ENCODE data around the gene MRPL10.

DNA sequence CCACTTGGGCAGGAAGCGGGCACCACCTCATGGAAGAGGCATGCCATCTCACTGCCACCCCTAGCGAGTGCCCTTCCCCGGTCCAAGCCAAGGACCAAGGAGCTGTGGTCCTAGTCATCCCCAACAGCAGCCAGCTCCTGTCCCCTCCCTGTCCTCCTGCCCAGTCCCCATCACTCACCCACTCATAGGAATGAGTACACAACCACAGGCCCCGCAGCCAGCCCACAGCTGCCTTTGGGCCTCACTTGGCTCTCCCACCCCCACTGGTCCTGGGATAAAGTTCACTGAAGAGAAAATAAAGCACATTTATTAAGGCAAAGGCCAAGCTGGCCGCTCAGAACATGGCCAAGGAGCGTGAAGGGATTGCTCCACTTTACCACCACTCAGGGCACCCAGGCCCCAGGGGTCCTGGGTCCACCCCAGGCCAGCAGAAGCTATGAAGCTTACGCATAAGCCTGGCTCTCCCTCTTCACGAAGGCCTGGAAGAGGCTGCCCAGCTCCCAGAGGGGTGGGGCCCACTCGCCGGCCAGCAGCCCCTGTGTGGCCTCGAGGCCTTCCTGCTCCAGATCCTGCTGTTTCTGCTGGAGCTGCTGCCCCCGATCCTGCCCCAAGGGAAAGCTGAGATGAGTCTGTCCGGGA, 6.2 kb upstream of the MRPL10 start:
- TF ChIP-seq CEBPB (IDR thresholded peaks at IDR 0.05; ENCODE audit: borderline replicate concordance in 1 of 2, low read depth in 2 of 2, low read length in 2 of 2) (no peak), ZNF274 (IDR thresholded peaks at IDR 0.05; ENCODE audit: insufficient read depth, insufficient read length) (no peak), TAF1 (IDR thresholded peaks at IDR 0.05; ENCODE audit: borderline replicate concordance, low read depth, low read length) (no peak), NRF1 (conservative IDR thresholded peaks at IDR 0.05; ENCODE audit: low read depth, low read length) (no peak)
- TF ChIP-seq, protein P1, sequence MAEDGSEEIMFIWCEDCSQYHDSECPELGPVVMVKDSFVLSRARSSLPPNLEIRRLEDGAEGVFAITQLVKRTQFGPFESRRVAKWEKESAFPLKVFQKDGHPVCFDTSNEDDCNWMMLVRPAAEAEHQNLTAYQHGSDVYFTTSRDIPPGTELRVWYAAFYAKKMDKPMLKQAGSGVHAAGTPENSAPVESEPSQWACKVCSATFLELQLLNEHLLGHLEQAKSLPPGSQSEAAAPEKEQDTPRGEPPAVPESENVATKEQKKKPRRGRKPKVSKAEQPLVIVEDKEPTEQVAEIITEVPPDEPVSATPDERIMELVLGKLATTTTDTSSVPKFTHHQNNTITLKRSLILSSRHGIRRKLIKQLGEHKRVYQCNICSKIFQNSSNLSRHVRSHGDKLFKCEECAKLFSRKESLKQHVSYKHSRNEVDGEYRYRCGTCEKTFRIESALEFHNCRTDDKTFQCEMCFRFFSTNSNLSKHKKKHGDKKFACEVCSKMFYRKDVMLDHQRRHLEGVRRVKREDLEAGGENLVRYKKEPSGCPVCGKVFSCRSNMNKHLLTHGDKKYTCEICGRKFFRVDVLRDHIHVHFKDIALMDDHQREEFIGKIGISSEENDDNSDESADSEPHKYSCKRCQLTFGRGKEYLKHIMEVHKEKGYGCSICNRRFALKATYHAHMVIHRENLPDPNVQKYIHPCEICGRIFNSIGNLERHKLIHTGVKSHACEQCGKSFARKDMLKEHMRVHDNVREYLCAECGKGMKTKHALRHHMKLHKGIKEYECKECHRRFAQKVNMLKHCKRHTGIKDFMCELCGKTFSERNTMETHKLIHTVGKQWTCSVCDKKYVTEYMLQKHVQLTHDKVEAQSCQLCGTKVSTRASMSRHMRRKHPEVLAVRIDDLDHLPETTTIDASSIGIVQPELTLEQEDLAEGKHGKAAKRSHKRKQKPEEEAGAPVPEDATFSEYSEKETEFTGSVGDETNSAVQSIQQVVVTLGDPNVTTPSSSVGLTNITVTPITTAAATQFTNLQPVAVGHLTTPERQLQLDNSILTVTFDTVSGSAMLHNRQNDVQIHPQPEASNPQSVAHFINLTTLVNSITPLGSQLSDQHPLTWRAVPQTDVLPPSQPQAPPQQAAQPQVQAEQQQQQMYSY (CRISPR knock-in tag; IDR thresholded peaks at IDR 0.05), result no peak
